T-helper 17 cell (primary cell): ENCODE data around the gene SNRNP25. TPM values are rescaled to one million over a fixed set of nuclear protein-coding genes. Genes with fewer than 3 reads are reported as not detected.

Experiments
- ATAC-seq: fragments of 150-1000 bp; cut with Tn5 transposase; 2 replicates; pipeline ENCODE4 v1.10.0; 2021; ENCODE audit warnings: mild to moderate bottlenecking, moderate library complexity
- DNase-seq, 3 donors: peaks; one replicate each; pipeline versions ENCODE4 v3.0.0 to v3.0.0-alpha.2; 2020 to 2021
- H3K9me3 ChIP-seq: one replicate; pipeline ENCODE4 v1.7.0; 2013; ENCODE audit warnings: low read length, mild to moderate bottlenecking; ENCODE audit not compliant: control insufficient read depth, poor library complexity, severe bottlenecking
- H3K27ac Mint-ChIP-seq: one replicate; pipeline ENCODE4 v1.8.0; 2022; ENCODE audit warnings: mild to moderate bottlenecking, moderate library complexity, mixed read lengths
- H3K27me3 Mint-ChIP-seq: one replicate; pipeline ENCODE4 v1.8.0; 2022; ENCODE audit warnings: mixed read lengths
- H3K36me3 Mint-ChIP-seq: one replicate; pipeline ENCODE4 v1.8.0; 2022; ENCODE audit warnings: low read depth, mixed read lengths
- H3K4me1 Mint-ChIP-seq: one replicate; pipeline ENCODE4 v1.8.0; 2022; ENCODE audit warnings: mild to moderate bottlenecking, mixed read lengths
- H3K4me3 Mint-ChIP-seq: one replicate; pipeline ENCODE4 v1.8.0; 2022; ENCODE audit warnings: mild to moderate bottlenecking, moderate library complexity, mixed read lengths
- total RNA-seq, 4 donors: library from RNA in 2 of 4; stranded (reverse) in 2 of 4; gene quantifications; one replicate each; pipeline ENCODE4 v1.2.3 and lab custom pipeline; 2022 to 2026

SNRNP25 gene
- total RNA-seq, 2 donors from 2014 or later: 6.5 to 7.3 TPM

GRCh38 chr16:79151-80054, 25.8 kb downstream of the SNRNP25 start:
- H3K9me3 ChIP-seq: no peaks in the 10 kb centered on the region
- peak overlapping the region; percentile 78 for H3K27ac Mint-ChIP-seq
- DNase-seq (no peak), ATAC-seq (no peak)
- H3K4me3 Mint-ChIP-seq: peak overlapping the region; percentile 89
- H3K36me3 Mint-ChIP-seq: peaks cover 3% of the 10 kb centered on the region
- peaks cover 33% of the 10 kb centered on the region for H3K4me1 Mint-ChIP-seq
- H3K27me3 Mint-ChIP-seq: peaks cover 1% of the 10 kb centered on the region

- H3K9me3 ChIP-seq: no peaks in the 10 kb centered on the region
- H3K27me3 Mint-ChIP-seq: no peaks in the 10 kb centered on the region
- H3K36me3 Mint-ChIP-seq: peaks cover 6% of the 10 kb centered on the region
- ATAC-seq: no peak
- no peak for DNase-seq
- H3K4me1 Mint-ChIP-seq: peaks cover 20% of the 10 kb centered on the region
- H3K27ac Mint-ChIP-seq: peak overlapping the region; percentile 75
- peak overlapping the region; percentile 71 for H3K4me3 Mint-ChIP-seq
Measured at GRCh38 chr16:83060-83603, 29.5 kb downstream of the SNRNP25 start.

GRCh38 chr16:83781-84615, 30.4 kb downstream of the SNRNP25 start:
- Mint-ChIP-seq H3K4me1 (peaks cover 14% of the 10 kb centered on the region), H3K36me3 (peaks cover 6% of the 10 kb centered on the region), H3K27me3 (no peaks in the 10 kb centered on the region), H3K27ac (peak overlapping the region; percentile 75), H3K4me3 (peak overlapping the region; percentile 71)
- no peak for ATAC-seq
- no peaks in the 10 kb centered on the region for H3K9me3 ChIP-seq
- DNase-seq: no peak

GRCh38 chr16:84718-85406, 31.2 kb downstream of the SNRNP25 start:
- H3K36me3 Mint-ChIP-seq: peaks cover 6% of the 10 kb centered on the region
- DNase-seq: no peak
- peak; percentile 65 for ATAC-seq
- no peak overlapping the region for H3K4me3 Mint-ChIP-seq
- H3K27me3 Mint-ChIP-seq: no peaks in the 10 kb centered on the region
- H3K9me3 ChIP-seq: no peaks in the 10 kb centered on the region
- H3K4me1 Mint-ChIP-seq: peaks cover 13% of the 10 kb centered on the region
- peak overlapping the region; percentile 75 for H3K27ac Mint-ChIP-seq

GRCh38 chr16:85407-85782, 31.8 kb downstream of the SNRNP25 start:
- no peak overlapping the region for H3K4me3 Mint-ChIP-seq
- no peak for ATAC-seq
- DNase-seq: no peak
- peak overlapping the region; percentile 75 for H3K27ac Mint-ChIP-seq
- H3K4me1 Mint-ChIP-seq: peaks cover 13% of the 10 kb centered on the region
- H3K9me3 ChIP-seq: no peaks in the 10 kb centered on the region
- H3K27me3 Mint-ChIP-seq: no peaks in the 10 kb centered on the region
- peaks cover 6% of the 10 kb centered on the region for H3K36me3 Mint-ChIP-seq

- H3K36me3 Mint-ChIP-seq: peaks cover 6% of the 10 kb centered on the region
Measured at GRCh38 chr16:85865-86264, 32.2 kb downstream of the SNRNP25 start.

GRCh38 chr16:86483-86952, 32.9 kb downstream of the SNRNP25 start:
- no peak overlapping the region for H3K4me3 Mint-ChIP-seq
- H3K36me3 Mint-ChIP-seq: peaks cover 6% of the 10 kb centered on the region
- ATAC-seq: no peak
- H3K9me3 ChIP-seq: no peaks in the 10 kb centered on the region
- peaks cover 11% of the 10 kb centered on the region for H3K4me1 Mint-ChIP-seq
- H3K27me3 Mint-ChIP-seq: no peaks in the 10 kb centered on the region
- no peak for DNase-seq
- H3K27ac Mint-ChIP-seq: no peak overlapping the region

More at GRCh38 chr16:85865-86264, 32.2 kb downstream of the SNRNP25 start:
- H3K27ac Mint-ChIP-seq: no peak overlapping the region
- no peak overlapping the region for H3K4me3 Mint-ChIP-seq
- no peaks in the 10 kb centered on the region for H3K27me3 Mint-ChIP-seq
- no peak for ATAC-seq
- peaks cover 13% of the 10 kb centered on the region for H3K4me1 Mint-ChIP-seq
- H3K9me3 ChIP-seq: no peaks in the 10 kb centered on the region
- DNase-seq: no peak

- no peak for DNase-seq
- Mint-ChIP-seq H3K36me3 (peaks cover 5% of the 10 kb centered on the region), H3K4me3 (no peak overlapping the region), H3K27ac (no peak overlapping the region), H3K27me3 (no peaks in the 10 kb centered on the region), H3K4me1 (peaks cover 4% of the 10 kb centered on the region)
- no peak for ATAC-seq
- no peaks in the 10 kb centered on the region for H3K9me3 ChIP-seq
Measured at GRCh38 chr16:88613-89012, 35.0 kb downstream of the SNRNP25 start.

GRCh38 chr16:89391-90302, 36.0 kb downstream of the SNRNP25 start:
- no peak for DNase-seq
- H3K27ac Mint-ChIP-seq: no peak overlapping the region
- no peaks in the 10 kb centered on the region for H3K9me3 ChIP-seq
- H3K27me3 Mint-ChIP-seq: no peaks in the 10 kb centered on the region
- no peaks in the 10 kb centered on the region for H3K4me1 Mint-ChIP-seq
- no peak overlapping the region for H3K4me3 Mint-ChIP-seq
- no peak for ATAC-seq
- H3K36me3 Mint-ChIP-seq: peaks cover 2% of the 10 kb centered on the region

GRCh38 chr16:91484-91883, 37.9 kb downstream of the SNRNP25 start:
- no peaks in the 10 kb centered on the region for H3K9me3 ChIP-seq
- ATAC-seq (no peak), DNase-seq (no peak)
- Mint-ChIP-seq H3K27ac (no peak overlapping the region), H3K36me3 (no peaks in the 10 kb centered on the region), H3K4me1 (no peaks in the 10 kb centered on the region), H3K4me3 (no peak overlapping the region), H3K27me3 (no peaks in the 10 kb centered on the region)

- H3K36me3 Mint-ChIP-seq: no peaks in the 10 kb centered on the region
- no peak overlapping the region for H3K27ac Mint-ChIP-seq
- DNase-seq (no peak), ATAC-seq (no peak)
- no peak overlapping the region for H3K4me3 Mint-ChIP-seq
- no peaks in the 10 kb centered on the region for H3K27me3 Mint-ChIP-seq
- no peaks in the 10 kb centered on the region for H3K9me3 ChIP-seq
- H3K4me1 Mint-ChIP-seq: peaks cover 5% of the 10 kb centered on the region
Measured at GRCh38 chr16:92431-93339, 39.1 kb downstream of the SNRNP25 start.
